HG03565 (cell line): ENCODE data around the gene CNFN.

Experiments
- ATAC-seq: cut with Tn5 transposase; IDR thresholded peaks from one replicate; pipeline ENCODE4 v1.9.1; 2021; ENCODE audit warnings: mild to moderate bottlenecking, moderate library complexity; ENCODE audit not compliant: unreplicated experiment

CNFN gene

GRCh38 chr19:42410371-42410770 lies 20.3 kb upstream of the CNFN start:
- no peak for ATAC-seq

DNA sequence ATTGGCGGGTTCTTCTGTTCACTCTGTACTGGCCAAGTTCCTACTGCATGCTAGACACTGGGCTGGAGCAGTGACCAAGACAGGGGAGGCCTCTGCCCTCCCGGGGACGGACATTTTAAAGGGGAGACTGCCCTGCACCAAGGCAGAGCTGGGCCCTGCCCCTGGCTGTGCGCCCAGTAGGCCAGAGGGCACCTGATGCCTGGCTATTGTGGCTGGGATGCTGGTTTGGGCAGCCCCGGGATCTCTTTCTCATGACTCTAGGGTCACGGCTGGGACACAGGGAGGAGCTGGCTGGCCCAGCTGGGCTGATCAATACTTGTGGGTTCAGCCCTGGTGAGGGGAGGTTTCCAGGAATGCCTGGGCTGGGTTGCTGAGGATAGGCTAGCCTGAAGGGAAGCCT lies 19.4 kb upstream of the CNFN start:
- no peak for ATAC-seq

- no peak for ATAC-seq
Observed at GRCh38 chr19:42407816-42408175, 17.7 kb upstream of the CNFN start.

GRCh38 chr19:42407085-42407815 lies 17.2 kb upstream of the CNFN start:
- no peak for ATAC-seq

- ATAC-seq, result no peak
Observed at GRCh38 chr19:42406111-42406510, 16.0 kb upstream of the CNFN start.

DNA sequence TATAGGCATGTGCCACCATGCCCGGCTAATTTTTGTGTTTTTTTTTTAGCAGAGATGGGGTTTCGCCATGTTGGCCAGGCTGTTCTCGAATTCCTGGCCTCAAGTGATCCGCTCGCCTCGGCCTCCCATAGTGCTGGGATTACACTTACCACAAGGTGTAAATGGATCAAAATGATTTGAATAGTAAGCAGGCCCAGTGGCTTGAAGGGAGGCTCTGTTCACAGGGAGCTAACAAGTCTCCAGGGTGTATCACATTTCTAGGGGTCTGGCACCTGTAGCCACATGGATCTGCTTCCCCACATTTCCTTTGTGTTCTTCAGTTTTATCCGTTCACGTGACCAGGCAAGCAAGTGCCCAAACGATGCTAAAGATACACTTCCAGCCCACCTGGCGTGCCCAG lies 13.5 kb upstream of the CNFN start:
- ATAC-seq, result no peak

- no peak for ATAC-seq
Observed at GRCh38 chr19:42402376-42403116, 12.4 kb upstream of the CNFN start.

DNA sequence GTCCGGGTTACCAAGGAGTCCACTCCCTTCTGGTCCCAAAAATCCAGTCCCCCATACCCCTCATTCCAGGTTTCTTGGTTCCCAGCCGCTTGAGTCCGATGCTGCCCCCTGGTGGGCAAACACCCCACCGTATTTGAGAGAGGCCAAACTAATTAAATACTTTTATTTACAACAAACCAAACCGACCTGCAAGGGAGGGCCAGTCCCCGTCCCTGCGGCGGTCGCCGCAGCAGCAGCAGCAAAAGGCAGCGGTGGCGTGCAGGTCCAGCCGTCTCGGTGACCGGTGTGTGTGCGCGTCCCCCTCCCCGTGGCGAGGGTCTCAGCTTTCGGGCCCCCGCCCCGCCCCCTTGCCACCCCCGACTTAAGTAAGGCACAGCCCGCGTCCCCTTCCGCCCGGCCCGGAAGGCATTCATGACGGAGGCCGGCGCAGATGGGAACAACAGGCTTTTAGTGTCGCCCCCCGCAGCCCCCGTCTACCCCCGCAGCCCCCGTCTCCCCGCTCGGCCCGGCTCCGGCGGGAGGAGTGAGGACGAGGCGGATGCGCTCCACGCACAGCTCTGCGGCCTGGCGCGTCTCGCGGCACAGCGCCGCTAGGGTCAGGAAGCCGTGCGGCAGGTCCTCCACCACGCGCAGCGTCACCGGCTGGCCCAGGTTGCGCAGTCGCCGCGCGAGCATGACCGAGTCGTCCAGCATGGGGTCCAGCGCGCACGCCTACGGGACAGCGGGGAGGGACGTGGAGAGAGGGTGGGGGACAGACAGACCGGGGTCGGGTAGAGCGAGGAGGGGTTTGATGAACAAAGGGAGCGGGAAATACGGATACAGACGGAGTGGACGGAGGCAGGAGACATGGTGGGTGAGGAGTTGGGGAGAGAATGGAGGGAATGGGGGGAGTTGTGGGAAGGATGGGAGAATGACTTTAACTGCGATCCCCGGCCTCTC lies 11.5 kb upstream of the CNFN start:
- ATAC-seq, result no peak

DNA sequence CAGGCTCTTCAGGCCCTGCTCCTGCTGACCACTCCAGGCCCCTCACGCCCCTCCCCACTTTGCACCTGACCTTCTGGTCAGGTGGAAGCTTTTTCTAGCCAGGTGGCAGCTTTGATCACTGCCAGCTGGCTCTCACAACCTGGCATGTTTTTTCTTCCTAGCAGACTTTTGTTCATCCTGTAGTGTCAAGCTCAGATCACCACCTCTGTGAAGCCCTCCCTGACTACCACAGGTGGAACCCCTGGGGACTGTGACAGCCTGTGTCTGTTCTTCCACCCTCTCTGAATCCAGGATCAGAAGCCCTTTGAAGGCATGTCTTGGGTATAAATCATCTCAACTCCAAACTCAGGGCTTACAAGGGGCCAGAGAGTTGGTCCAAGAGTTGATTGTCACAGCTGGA lies 10.3 kb upstream of the CNFN start:
- no peak for ATAC-seq

DNA sequence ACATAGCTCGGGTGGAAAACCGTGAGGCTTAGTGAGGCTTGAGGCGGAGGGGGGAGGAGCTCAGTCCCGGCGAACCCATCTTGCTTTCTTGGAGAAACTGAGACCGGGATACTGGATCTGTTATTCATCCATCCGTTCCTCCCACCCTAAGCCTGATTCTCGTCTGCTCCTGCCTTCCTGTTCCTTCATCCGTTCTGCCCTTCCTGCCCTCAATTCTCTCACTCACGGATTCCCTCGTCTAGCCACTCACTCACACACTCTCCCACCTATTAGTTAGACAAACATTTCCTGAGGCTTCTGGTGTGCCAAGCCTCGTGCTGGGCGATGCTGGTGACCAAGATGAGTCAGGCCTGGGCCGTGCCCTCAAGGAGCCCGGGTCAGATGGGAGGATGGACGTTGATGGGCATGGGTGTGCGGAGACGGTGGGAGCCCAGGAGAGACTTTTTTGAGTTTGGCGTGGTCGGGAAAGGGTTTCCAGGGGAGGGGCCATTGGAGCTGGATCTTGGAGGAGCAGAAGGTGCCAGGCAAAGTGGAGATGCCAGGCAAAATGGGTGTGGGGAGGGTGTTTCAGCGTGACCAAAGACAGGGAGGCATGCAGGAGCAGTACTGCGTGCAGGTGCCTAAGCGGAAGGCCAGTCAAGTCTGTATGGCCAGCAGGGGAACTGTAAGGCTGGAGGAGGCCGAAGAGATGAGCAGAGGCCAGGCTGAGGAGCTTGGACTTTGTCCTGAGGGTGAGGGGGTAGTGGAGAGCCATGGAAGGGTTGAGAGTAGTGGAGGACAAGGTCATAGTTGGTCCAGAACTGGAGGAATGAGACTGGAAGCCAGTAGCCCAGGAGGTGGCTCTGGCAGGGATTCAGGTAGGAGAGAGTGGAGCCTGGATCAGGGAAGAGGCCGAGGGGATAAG lies 7.4 kb upstream of the CNFN start:
- no peak for ATAC-seq

- peak; percentile 94 for ATAC-seq
Observed at GRCh38 chr19:42396381-42397262, 6.5 kb upstream of the CNFN start.

- no peak for ATAC-seq
Observed at GRCh38 chr19:42394751-42395150, 4.7 kb upstream of the CNFN start.

GRCh38 chr19:42392165-42392564 lies 2.1 kb upstream of the CNFN start:
- no peak for ATAC-seq

- no peak for ATAC-seq
Observed at GRCh38 chr19:42388851-42389489, 1.1 kb downstream of the CNFN start.

GRCh38 chr19:42386974-42387707 lies 3.0 kb downstream of the CNFN start:
- no peak for ATAC-seq

DNA sequence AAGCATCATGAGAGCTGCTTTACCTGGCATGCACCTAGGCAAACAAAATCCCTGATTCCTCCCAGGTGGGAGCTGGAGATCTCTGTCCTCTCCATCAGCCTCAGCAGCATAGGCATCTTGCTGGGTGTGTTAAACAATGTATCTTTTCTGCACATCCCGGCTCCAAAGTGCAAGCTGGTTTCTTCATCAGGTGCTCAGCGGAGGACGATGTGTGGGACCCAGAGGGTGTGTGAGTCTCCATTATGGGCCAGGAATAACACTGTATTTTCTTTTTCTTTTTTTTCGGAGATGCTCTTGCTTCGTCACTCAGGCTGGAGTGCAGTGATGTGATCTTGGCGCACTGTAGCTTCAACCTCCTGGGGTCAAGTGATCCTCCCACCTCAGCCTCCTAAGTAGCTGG lies 9.9 kb downstream of the CNFN start:
- ATAC-seq, result no peak

DNA sequence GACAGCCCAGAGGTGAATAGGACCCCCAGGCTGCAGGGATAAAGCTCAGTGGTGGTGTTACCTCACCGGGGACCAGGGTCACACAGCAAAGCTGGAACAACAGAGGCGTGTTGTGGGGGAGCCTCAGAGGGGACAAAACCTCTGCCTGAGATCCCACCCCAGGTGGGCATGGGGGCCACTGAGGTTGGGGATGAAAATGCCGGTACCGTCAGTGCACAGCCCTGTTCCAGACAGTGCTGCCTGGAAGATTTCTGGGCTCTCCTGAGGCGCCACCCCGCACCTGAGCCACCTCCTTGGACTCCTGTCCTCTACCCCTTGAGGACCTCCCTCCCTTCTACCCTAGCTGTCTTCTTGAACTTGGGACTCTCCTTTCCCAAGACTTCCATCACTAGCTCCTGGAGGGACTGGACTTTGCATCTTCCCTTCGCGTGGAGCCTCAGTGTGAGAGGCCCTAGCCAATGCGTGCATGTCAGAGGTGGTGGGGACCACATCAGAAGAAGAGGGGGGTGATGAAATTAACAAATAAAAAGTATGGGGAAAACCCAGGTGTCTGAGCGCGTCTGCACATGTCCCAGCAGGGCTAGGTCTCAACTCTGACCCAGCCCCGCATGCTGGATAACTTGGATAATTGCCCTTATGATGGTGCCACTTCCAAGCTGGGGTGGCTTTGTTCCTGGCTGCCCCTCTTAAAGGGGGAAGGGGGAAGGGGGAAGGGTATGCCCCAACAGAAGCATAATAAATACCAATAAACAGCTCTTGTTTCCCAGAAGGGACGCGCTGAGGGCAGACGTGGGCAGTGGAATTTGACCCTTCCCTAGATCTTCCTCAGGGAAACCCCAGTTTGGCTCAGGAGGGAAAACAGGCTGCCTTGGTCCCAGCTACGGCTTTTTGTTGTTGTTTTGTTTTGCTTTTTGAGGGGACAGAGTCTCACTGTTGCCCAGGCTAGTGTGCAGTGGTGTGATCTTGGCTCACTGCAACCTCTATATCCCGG lies 11.6 kb downstream of the CNFN start:
- no peak for ATAC-seq
